ENCODE results near the gene SPN.

GRCh38 chr16:29664091-29664921 lies 1.3 kb downstream of the SPN start:
- TF ChIP-seq CTCF (conservative IDR thresholded peaks at IDR 0.05; ENCODE audit: low read depth, low read length) (no peak), EZH2 (IDR thresholded peaks at IDR 0.05; ENCODE audit: low read length, unreplicated experiment) (no peak), EZH2phosphoT487 (IDR thresholded peaks at IDR 0.05; ENCODE audit: borderline replicate concordance, low read length) (no peak)
